Mesenchymal stem cell (in vitro differentiated cells and primary cell): ENCODE data around the gene POU2AF2.

Experiments used
- DNase-seq: peaks from one replicate; pipeline ENCODE4 v3.0.0-alpha.2; 2013
- H2AFZ ChIP-seq: one replicate; pipeline ENCODE4 v1.6.1; 2013; ENCODE audit warnings: low read depth, mild to moderate bottlenecking, control low read depth, inconsistent platforms, low read length, moderate library complexity
- H2AK5ac ChIP-seq: 2 replicates; pipeline ENCODE4 v1.6.1; 2013; ENCODE audit warnings: low read length, moderate library complexity, mild to moderate bottlenecking, inconsistent platforms; ENCODE audit not compliant: severe bottlenecking
- H2BK120ac ChIP-seq: one replicate; pipeline ENCODE4 v1.6.1; 2013; ENCODE audit warnings: low read depth, mild to moderate bottlenecking, inconsistent platforms, low read length, moderate library complexity
- H2BK12ac ChIP-seq, 2 experiments: one replicate each; pipeline ENCODE4 v1.6.1; 2013; ENCODE audit warnings: inconsistent platforms in 2 of 2, low read length in 2 of 2, mild to moderate bottlenecking in 2 of 2, moderate library complexity in 2 of 2, control low read depth in 1 of 2
- H2BK15ac ChIP-seq: one replicate; pipeline ENCODE4 v1.6.1; 2013; ENCODE audit warnings: mild to moderate bottlenecking, low read depth, inconsistent platforms; ENCODE audit not compliant: poor library complexity, severe bottlenecking
- H2BK5ac ChIP-seq: 2 replicates; pipeline ENCODE4 v1.6.1; 2013; ENCODE audit warnings: low read depth, mild to moderate bottlenecking, low read length, control low read depth, inconsistent platforms; ENCODE audit not compliant: poor library complexity, severe bottlenecking
- H3K14ac ChIP-seq, 2 experiments: one replicate each; pipeline ENCODE4 v1.6.1; 2013; ENCODE audit warnings: inconsistent platforms in 2 of 2, low read length in 2 of 2, control low read depth in 1 of 2, mild to moderate bottlenecking in 1 of 2, moderate library complexity in 1 of 2
- H3K18ac ChIP-seq, 2 experiments: one replicate each; pipeline ENCODE4 v1.6.1; 2013; ENCODE audit warnings: inconsistent platforms in 2 of 2, low read length in 2 of 2, control low read depth in 1 of 2, low read depth in 1 of 2, mild to moderate bottlenecking in 1 of 2
- H3K23ac ChIP-seq, 2 experiments: one replicate each; pipeline ENCODE4 v1.6.1; 2013; ENCODE audit warnings: inconsistent platforms in 2 of 2, low read length in 2 of 2, mild to moderate bottlenecking in 2 of 2, moderate library complexity in 2 of 2, control low read depth in 1 of 2
- H3K27ac ChIP-seq: 2 replicates; pipeline ENCODE4 v1.5.1; 2013; ENCODE audit warnings: mild to moderate bottlenecking, moderate library complexity, low read length, control low read depth, inconsistent platforms; ENCODE audit not compliant: poor library complexity, severe bottlenecking
- H3K27me3 ChIP-seq, 2 experiments: 2 replicates each; pipeline versions ENCODE4 v1.6.1 to v1.7.0; 2013; ENCODE audit warnings: low read length in 2 of 2, mild to moderate bottlenecking in 2 of 2, moderate library complexity in 2 of 2, control low read depth in 1 of 2, inconsistent platforms in 1 of 2; ENCODE audit not compliant: control insufficient read depth in 1 of 2, insufficient read depth in 1 of 2
- H3K36me3 ChIP-seq, 2 experiments: 2 replicates each; pipeline versions ENCODE4 v1.6.1 to v1.7.0; 2013; ENCODE audit warnings: low read length in 2 of 2, control low read depth in 1 of 2, inconsistent platforms in 1 of 2, low read depth in 1 of 2, mild to moderate bottlenecking in 1 of 2; ENCODE audit not compliant: insufficient read depth in 2 of 2, control insufficient read depth in 1 of 2
- H3K4ac ChIP-seq, 2 experiments: one replicate each; pipeline ENCODE4 v1.6.1; 2013; ENCODE audit warnings: inconsistent platforms in 2 of 2, low read length in 2 of 2, mild to moderate bottlenecking in 2 of 2, moderate library complexity in 2 of 2, control low read depth in 1 of 2, low read depth in 1 of 2
- H3K4me1 ChIP-seq: 2 replicates; pipeline ENCODE4 v1.6.1; 2013; ENCODE audit warnings: low read depth, low read length, control low read depth; ENCODE audit not compliant: control insufficient read depth, insufficient read depth
- H3K4me2 ChIP-seq: 2 replicates; pipeline ENCODE4 v1.6.1; 2013; ENCODE audit warnings: low read length, mild to moderate bottlenecking, inconsistent platforms; ENCODE audit not compliant: poor library complexity, severe bottlenecking
- H3K4me3 ChIP-seq, 2 experiments: 2 replicates each; pipeline versions ENCODE4 v1.5.1 to v1.7.0; 2013; ENCODE audit warnings: low read length in 2 of 2, mild to moderate bottlenecking in 2 of 2, control low read depth in 1 of 2, low read depth in 1 of 2; ENCODE audit not compliant: insufficient read depth in 1 of 2
- H3K79me1 ChIP-seq: replicated peaks from 2 replicates; pipeline ENCODE4 v1.6.1; 2013; ENCODE audit warnings: mild to moderate bottlenecking, control low read depth, low read length, inconsistent platforms; ENCODE audit not compliant: poor library complexity, severe bottlenecking
- H3K9ac ChIP-seq: 2 replicates; pipeline ENCODE4 v1.7.0; 2013; ENCODE audit warnings: mild to moderate bottlenecking, low read length, moderate library complexity
- H3K9me3 ChIP-seq: 2 replicates; pipeline ENCODE4 v1.7.0; 2013; ENCODE audit warnings: mild to moderate bottlenecking, low read length; ENCODE audit not compliant: control insufficient read depth
- H4K8ac ChIP-seq: one replicate; pipeline ENCODE4 v1.6.1; 2013; ENCODE audit warnings: inconsistent platforms, mild to moderate bottlenecking, low read length, moderate library complexity
- H4K91ac ChIP-seq: one replicate; pipeline ENCODE4 v1.6.1; 2013; ENCODE audit warnings: mild to moderate bottlenecking, low read length, inconsistent platforms
- WGBS: methylation state at CpG from one replicate; pipeline ENCODE4 v1.1.7; 2013; ENCODE audit warnings: mixed read lengths; 5-methylcytosine and 5-hydroxymethylcytosine counted together

POU2AF2 gene

GRCh38 chr11:111206472-111206871, 39.1 kb upstream of the POU2AF2 start:
- Histone ChIP-seq H3K79me1 (no peaks in the 10 kb centered on the region), H3K4me1 (no peaks in the 10 kb centered on the region), H3K18ac (no peak overlapping the region), H3K4me2 (no peak overlapping the region), H2BK120ac (no peak overlapping the region), H3K27ac (no peak overlapping the region), H2BK5ac (no peak overlapping the region), H3K9me3 (no peaks in the 10 kb centered on the region), H2AK5ac (no peak overlapping the region), H2BK12ac (no peak overlapping the region), H3K9ac (peak overlapping the region; percentile 65), H3K23ac (no peak overlapping the region), H3K14ac (no peak overlapping the region), H3K4ac (no peak overlapping the region), H3K36me3 (no peaks in the 10 kb centered on the region), H2BK15ac (no peak overlapping the region), H3K27me3 (no peaks in the 10 kb centered on the region), H3K4me3 (no peak overlapping the region), H4K8ac (no peak overlapping the region), H2AFZ (no peak overlapping the region), H4K91ac (no peak overlapping the region)
- no CpG with 5 or more reads among the region's 1 CpG for WGBS
- no peak for DNase-seq

DNA sequence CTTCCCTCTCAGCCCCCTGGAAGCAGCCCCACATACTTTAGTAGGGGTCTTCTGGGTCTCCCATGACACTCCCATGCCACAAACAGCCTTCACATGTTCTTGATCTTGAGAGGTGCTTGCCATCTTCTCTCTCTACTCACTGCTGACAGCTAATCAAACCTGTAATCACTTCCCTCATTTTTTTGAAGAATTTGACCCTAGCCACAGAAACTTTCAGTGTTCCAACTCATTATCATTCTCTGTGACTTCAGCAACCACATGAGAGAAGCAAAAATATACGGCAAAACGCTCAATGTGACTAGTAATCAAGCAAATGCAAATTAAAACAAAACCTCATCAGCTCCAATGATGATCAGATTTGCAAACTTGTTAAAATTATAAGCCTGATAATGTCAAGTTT, 38.3 kb upstream of the POU2AF2 start:
- H3K27me3 ChIP-seq = no peaks in the 10 kb centered on the region
- no peak overlapping the region for H3K4me3 ChIP-seq
- no peak overlapping the region for H3K23ac ChIP-seq
- H4K8ac ChIP-seq = no peak overlapping the region
- H2BK12ac ChIP-seq = no peak overlapping the region
- H2BK120ac ChIP-seq = no peak overlapping the region
- no peaks in the 10 kb centered on the region for H3K4me1 ChIP-seq
- H2BK5ac ChIP-seq = no peak overlapping the region
- no peaks in the 10 kb centered on the region for H3K36me3 ChIP-seq
- H3K4ac ChIP-seq = no peak overlapping the region
- no peak overlapping the region for H4K91ac ChIP-seq
- H3K9ac ChIP-seq = no peak overlapping the region
- no peak overlapping the region for H3K27ac ChIP-seq
- no CpG with 5 or more reads among the region's 2 CpGs for WGBS
- no peaks in the 10 kb centered on the region for H3K9me3 ChIP-seq
- H2BK15ac ChIP-seq = no peak overlapping the region
- no peaks in the 10 kb centered on the region for H3K79me1 ChIP-seq
- H2AK5ac ChIP-seq = no peak overlapping the region
- H3K4me2 ChIP-seq = no peak overlapping the region
- no peak overlapping the region for H3K18ac ChIP-seq
- H3K14ac ChIP-seq = no peak overlapping the region
- DNase-seq = no peak
- H2AFZ ChIP-seq = no peak overlapping the region

DNA sequence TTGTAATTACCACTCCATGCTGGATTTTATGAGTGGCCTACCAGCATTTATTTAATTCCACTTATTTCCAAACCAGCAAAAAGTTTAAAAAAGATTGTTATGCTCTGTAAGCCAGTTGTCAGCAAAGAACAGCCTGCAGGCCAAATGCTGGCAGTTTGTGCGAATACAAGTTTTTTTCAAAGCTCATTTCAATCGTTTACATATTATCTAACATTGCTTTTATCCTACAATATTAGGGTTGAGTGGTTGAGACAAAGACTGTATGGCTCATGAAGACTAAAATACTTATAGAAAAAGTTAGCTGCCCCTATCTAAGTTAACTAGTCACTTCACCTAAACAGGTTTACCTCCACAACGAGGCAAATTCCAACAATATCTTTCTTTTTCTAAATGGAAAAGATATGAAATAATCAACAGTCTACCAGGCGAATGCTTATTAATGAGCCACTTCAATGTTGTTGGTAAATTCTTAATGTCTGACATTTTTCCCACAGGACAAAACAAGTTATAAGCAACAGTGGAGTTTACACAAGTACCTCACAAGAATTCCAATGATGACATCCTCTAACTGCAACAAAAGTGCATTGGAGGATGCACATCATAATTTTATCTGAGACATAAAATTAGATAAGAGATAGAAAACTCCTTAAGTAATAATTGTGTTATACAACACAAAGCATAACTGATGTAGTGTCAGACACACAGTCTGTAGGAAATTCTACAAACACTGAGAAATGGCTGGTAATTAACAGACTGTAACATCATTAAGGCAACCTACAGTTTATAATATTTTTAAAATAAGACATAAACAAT, 35.8 kb upstream of the POU2AF2 start:
- Histone ChIP-seq H2BK120ac (no peak overlapping the region), H3K4me3 (no peak overlapping the region), H4K91ac (no peak overlapping the region), H3K9ac (no peak overlapping the region), H2BK15ac (no peak overlapping the region), H3K23ac (no peak overlapping the region), H2AFZ (no peak overlapping the region), H2AK5ac (no peak overlapping the region), H3K4me1 (no peaks in the 10 kb centered on the region), H3K36me3 (no peaks in the 10 kb centered on the region), H2BK12ac (no peak overlapping the region), H3K14ac (no peak overlapping the region), H3K4ac (no peak overlapping the region), H2BK5ac (no peak overlapping the region), H3K18ac (no peak overlapping the region), H3K9me3 (no peaks in the 10 kb centered on the region), H3K27ac (no peak overlapping the region), H3K4me2 (no peak overlapping the region), H4K8ac (no peak overlapping the region), H3K79me1 (no peaks in the 10 kb centered on the region), H3K27me3 (no peaks in the 10 kb centered on the region)
- 100% methylated on average over 1 of the region's 4 CpGs for WGBS
- DNase-seq = no peak

- Histone ChIP-seq H3K4me1 (no peaks in the 10 kb centered on the region), H3K4me2 (no peak overlapping the region), H3K27ac (no peak overlapping the region), H3K9ac (no peak overlapping the region), H3K18ac (no peak overlapping the region), H4K8ac (no peak overlapping the region), H3K14ac (no peak overlapping the region), H3K36me3 (no peaks in the 10 kb centered on the region), H3K4me3 (no peak overlapping the region), H3K27me3 (no peaks in the 10 kb centered on the region), H2BK120ac (no peak overlapping the region), H4K91ac (no peak overlapping the region), H3K9me3 (no peaks in the 10 kb centered on the region), H2BK5ac (no peak overlapping the region), H2AFZ (no peak overlapping the region), H2AK5ac (no peak overlapping the region), H2BK12ac (no peak overlapping the region), H3K79me1 (no peaks in the 10 kb centered on the region), H2BK15ac (no peak overlapping the region), H3K23ac (no peak overlapping the region), H3K4ac (no peak overlapping the region)
- 89% methylated on average over 3 of the region's 3 CpGs for WGBS
- no peak for DNase-seq
Measured at GRCh38 chr11:111213256-111213655, 32.3 kb upstream of the POU2AF2 start.
